ENCODE results near the gene TCOF1. TPM values are rescaled to one million over a fixed set of nuclear protein-coding genes. Genes with fewer than 3 reads are reported as not detected.

Gene TCOF1
- total and polyA plus RNA-seq, 2 of the 8 experiments (the other 6 are each of a cell fraction or from before 2014, with no cell fraction given): 35.9 to 170 TPM

- ChIA-PET POLR2A (ENCODE audit: partially characterized antibody) (interaction anchor here (0.7 to 19.1 kb wide), 4 partner anchors 10 to 44 kb away, joined by 4 to 455 read pairs (median 18); partner anchors contain the start of genes RPS14 and TCOF1), CTCF (ENCODE audit: partially characterized antibody) (interaction anchor here (1.7 to 16.9 kb wide), 4 partner anchors 11 to 43 kb away, joined by 4 to 274 read pairs (median 142); no protein-coding TSS in a partner anchor)
- FAIRE-seq: no peak
- WGBS, 2 experiments (ENCODE audit: extremely low coverage in 1 of 2, insufficient coverage in 1 of 2, insufficient read length in 1 of 2, insufficient replicate concordance in 2 of 2, low coverage in 1 of 2, low lambda C conversion rate in 2 of 2, missing lambda C conversion rate in 1 of 2): 88% methylated on average over 4 of the region's 4 CpGs; no CpG with 5 or more reads in 1 of the 2 experiments
- Histone ChIP-seq H4K91ac (replicated peaks; ENCODE audit: insufficient read length, low read length) (no peak overlapping the region), H2BK120ac (replicated peaks; ENCODE audit: low read depth, low read length) (no peak overlapping the region), H3K9me3 (ENCODE audit: insufficient read depth in 2 of 2, low read depth in 1 of 2, low read length in 1 of 2) (no peaks in the 10 kb centered on the region), H3K36me3 (ENCODE audit: control insufficient read depth in 2 of 4, insufficient read depth in 4 of 4, low read length in 3 of 4) (peaks cover 0 to 17% (median 8%) of the 10 kb centered on the region in 4 experiments; a peak in 6 of 8 replicates), H3K18ac (ENCODE audit: extremely low read depth, low read length) (no peak overlapping the region), H3K9ac (replicated peaks in 1 of 4; ENCODE audit: extremely low read depth in 1 of 4, low read depth in 3 of 4, low read length in 3 of 4) (no peak overlapping the region), H3K79me1 (ENCODE audit: low read depth, low read length) (no peaks in the 10 kb centered on the region), H2BK5ac (ENCODE audit: low read depth, low read length) (no peak overlapping the region), H3K14ac (ENCODE audit: insufficient read length) (no peak overlapping the region), H2AK5ac (ENCODE audit: low read depth, low read length) (no peak overlapping the region), H4K5ac (ENCODE audit: insufficient read length, low read depth, low read length) (no peak overlapping the region), H2BK20ac (ENCODE audit: low read length) (no peak overlapping the region), H3K27me3 (replicated peaks in 1 of 4; ENCODE audit: control insufficient read depth in 3 of 4, extremely low read depth in 1 of 4, insufficient read depth in 3 of 4, low read length in 3 of 4) (no peaks in the 10 kb centered on the region), H4K20me1 (replicated peaks in 1 of 2; ENCODE audit: control insufficient read depth in 1 of 2, insufficient read depth in 2 of 2, low read length in 2 of 2) (peaks cover 4% of the 10 kb centered on the region in 2 experiments), H3K27ac (ENCODE audit: low read depth, low read length) (no peak overlapping the region), H2BK12ac (ENCODE audit: low read depth, low read length) (no peak overlapping the region), H3K23me2 (ENCODE audit: low read depth, low read length) (peaks cover 3% of the 10 kb centered on the region), H3K4ac (replicated peaks; ENCODE audit: insufficient read length, low read depth, low read length) (no peak overlapping the region), H3K4me1 (replicated peaks in 1 of 4; ENCODE audit: control insufficient read depth in 3 of 4, insufficient read depth in 4 of 4, low read length in 3 of 4) (peaks cover 6 to 13% (median 7%) of the 10 kb centered on the region in 4 experiments), H3K4me3 (ENCODE audit: extremely low read depth in 1 of 4, insufficient read depth in 2 of 4, low read depth in 3 of 4, low read length in 4 of 4) (no peak overlapping the region), H3K23ac (ENCODE audit: insufficient read length) (no peak overlapping the region), H2BK15ac (ENCODE audit: low read length) (no peak overlapping the region), H3K56ac (replicated peaks; ENCODE audit: insufficient read length, low read depth, low read length) (no peak overlapping the region), H2AFZ (ENCODE audit: low read length) (no peak overlapping the region), H3K4me2 (ENCODE audit: insufficient read depth in 1 of 2, low read depth in 2 of 2, low read length in 2 of 2) (no peak overlapping the region), H3K79me2 (ENCODE audit: control insufficient read depth in 1 of 2, insufficient read depth in 2 of 2, low read length in 2 of 2) (no peaks in the 10 kb centered on the region), H4K8ac (ENCODE audit: extremely low read depth, insufficient read depth, low read length) (no peak overlapping the region)
- TF ChIP-seq HDAC6 (IDR thresholded peaks at IDR 0.05; ENCODE audit: low read depth, low read length) (no peak), RNF2 (IDR thresholded peaks at IDR 0.05; ENCODE audit: borderline replicate concordance, low read depth, low read length, missing control alignments, poor library complexity, severe bottlenecking) (no peak), TBP (IDR thresholded peaks at IDR 0.05; ENCODE audit: low read depth, low read length) (no peak), MAX (IDR thresholded peaks at IDR 0.05) (no peak)
- no peak for DNase-seq (ENCODE audit: low read depth in 1 of 2, low spot score in 2 of 2)
These were observed 48.7 kb downstream of the TCOF1 start for GRCh38 chr5:150406103-150406722.
